NB4 (cell line): ENCODE measurements around the gene LINC01488.
A peak's percentile ranks its signal among the peaks of the same experiment; 100 is the strongest.

ENCODE experiments used
- CTCF ChIP-seq: IDR thresholded peaks from one replicate; pipeline ENCODE4 v1.5.1; 2012; ENCODE audit warnings: low read depth, low read length
- MAX ChIP-seq: IDR thresholded peaks from 2 replicates; pipeline ENCODE4 v1.6.1; 2011; ENCODE audit warnings: low read depth, low read length
- MYC ChIP-seq: IDR thresholded peaks from 2 replicates; pipeline ENCODE4 v1.6.1; 2011; ENCODE audit warnings: low read depth, low read length
- POLR2A ChIP-seq: IDR thresholded peaks from 2 replicates; pipeline ENCODE4 v1.6.1; 2011; ENCODE audit warnings: mild to moderate bottlenecking; ENCODE audit not compliant: insufficient read length; ENCODE audit errors: extremely low read depth

- TF ChIP-seq CTCF (no peak), POLR2A (no peak), MYC (no peak), MAX (0 out of 2 replicates have a peak, but pooled peaks have one; percentile 21)
Measured at GRCh38 chr11:69499918-69500284, 18.4 kb downstream of the LINC01488 start.
